GM18873 (cell line): ENCODE measurements around the gene OR1A1.
"Not testable (repeated sequence)": the region's sequence is repeated elsewhere in the genome, so short reads cannot be mapped to it uniquely, and the experiment has no call there.

ENCODE experiments used
- ATAC-seq: cut with Tn5 transposase; IDR thresholded peaks from one replicate; pipeline ENCODE4 v1.9.1; 2021; ENCODE audit warnings: mild to moderate bottlenecking, moderate library complexity, moderate number of reproducible peaks; ENCODE audit not compliant: unreplicated experiment, low FRiP score

The OR1A1 gene

GRCh38 chr17:3207367-3207766, at the start of gene OR1A1:
OR1A1 (plus strand) TSS chr17:3207667; CDS start chr17:3215621, 7,954 bp downstream.
- ATAC-seq, result no peak

- no peak for ATAC-seq
These were observed 39.9 kb upstream of the OR1A1 start for GRCh38 chr17:3167574-3167973.

- ATAC-seq, result no peak
These were observed 17.5 kb upstream of the OR1A1 start for GRCh38 chr17:3189961-3190360.

- no peak for ATAC-seq
These were observed 10.2 kb upstream of the OR1A1 start, which contains the start of gene OR1A2 for GRCh38 chr17:3197219-3197618. OR1A2 (plus strand) TSS chr17:3197519; CDS start chr17:3197519, 0 bp downstream.

GRCh38 chr17:3208484-3208883, 1.0 kb downstream of the OR1A1 start:
- no peak for ATAC-seq

- no peak for ATAC-seq
These were observed 5.5 kb downstream of the OR1A1 start for GRCh38 chr17:3213001-3213400.

- no peak for ATAC-seq
These were observed 6.1 kb downstream of the OR1A1 start for GRCh38 chr17:3213587-3213986.

GRCh38 chr17:3219978-3220377, 12.5 kb downstream of the OR1A1 start:
- ATAC-seq, result not testable (repeated sequence)

GRCh38 chr17:3221850-3222249, 14.4 kb downstream of the OR1A1 start:
- ATAC-seq, result no peak

- ATAC-seq, result no peak
These were observed 15.0 kb downstream of the OR1A1 start for GRCh38 chr17:3222505-3222904.

GRCh38 chr17:3224721-3225352, 17.4 kb downstream of the OR1A1 start:
- not testable (repeated sequence) for ATAC-seq

- not testable (repeated sequence) for ATAC-seq
These were observed 24.8 kb downstream of the OR1A1 start for GRCh38 chr17:3232300-3232699.

GRCh38 chr17:3238685-3239084, 31.2 kb downstream of the OR1A1 start:
- not testable (repeated sequence) for ATAC-seq

GRCh38 chr17:3241044-3241443, 33.6 kb downstream of the OR1A1 start:
- not testable (repeated sequence) for ATAC-seq

- ATAC-seq, result not testable (repeated sequence)
These were observed 37.4 kb downstream of the OR1A1 start for GRCh38 chr17:3244841-3245240.

GRCh38 chr17:3249013-3249412, 41.5 kb downstream of the OR1A1 start:
- not testable (repeated sequence) for ATAC-seq

- no peak for ATAC-seq
These were observed 49.1 kb downstream of the OR1A1 start for GRCh38 chr17:3256575-3256974.

- ATAC-seq, result no peak
These were observed 52.7 kb downstream of the OR1A1 start for GRCh38 chr17:3260163-3260562.

- ATAC-seq, result no peak
These were observed 53.1 kb downstream of the OR1A1 start for GRCh38 chr17:3260600-3260999.
